ENCODE measurements around the gene TTC39C. TPM values are rescaled to one million over a fixed set of nuclear protein-coding genes. Genes with fewer than 3 reads are reported as not detected.

Gene TTC39C
- total RNA-seq = 42.7 and 50.7 TPM in 2 replicates

DNA sequence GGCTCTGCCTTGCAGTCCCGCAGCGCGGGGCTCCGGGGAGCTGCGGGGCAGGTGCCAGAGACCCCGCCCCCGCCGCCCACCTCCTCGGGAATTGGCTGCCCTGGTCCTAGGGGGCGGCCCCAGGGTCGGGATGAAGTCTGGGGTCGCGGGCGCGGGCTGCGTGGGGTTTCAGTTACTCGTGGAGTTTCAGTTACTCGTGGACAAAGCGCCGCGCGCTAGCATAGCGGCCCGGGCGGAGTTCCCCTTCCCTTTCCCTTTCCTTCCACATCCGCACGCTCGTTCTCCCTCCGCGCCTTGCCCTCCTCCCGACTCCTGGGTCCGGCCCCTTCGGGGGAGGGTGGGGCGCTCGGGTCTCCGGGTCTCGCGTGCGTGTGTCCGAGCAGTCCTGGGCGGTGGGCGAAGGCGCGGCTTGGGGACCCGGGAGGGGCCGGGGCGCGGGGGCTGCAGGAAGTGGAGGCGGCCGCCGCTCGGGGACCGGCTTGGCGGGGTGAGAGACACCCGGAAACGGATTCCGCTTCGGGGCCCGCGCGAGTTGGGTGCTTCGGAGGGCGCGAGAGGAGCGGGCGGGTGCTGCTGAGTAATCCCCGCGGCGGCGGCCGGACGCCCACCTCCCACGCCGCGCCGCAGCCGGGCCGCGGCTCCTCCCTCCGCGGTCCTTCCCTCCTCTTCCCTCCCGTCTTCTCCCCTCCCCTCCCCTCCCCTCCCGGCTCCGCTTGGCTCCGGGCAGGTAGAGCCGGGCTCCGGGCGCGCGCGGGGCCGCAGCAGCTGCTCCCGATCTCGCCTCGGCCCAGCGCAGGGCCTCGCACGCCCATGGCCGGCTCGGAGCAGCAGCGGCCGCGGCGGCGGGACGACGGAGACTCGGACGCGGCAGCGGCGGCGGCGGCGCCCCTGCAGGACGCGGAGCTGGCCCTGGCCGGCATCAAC, at the start of gene TTC39C:
TTC39C (plus strand) TSS at position 693 of the 924 bp plus-strand sequence; CDS start at position 811, 118 bp downstream.
- Histone ChIP-seq H3K27ac (ENCODE audit: low read depth, low read length) (peak within 1 kb of the TSS; percentile 68), H3K36me3 (ENCODE audit: insufficient read depth, low read length) (no peaks in the 10 kb centered on the region)
- peak; percentile 98 for DNase-seq (ENCODE audit: insufficient read length, low spot score, missing footprints)

DNA sequence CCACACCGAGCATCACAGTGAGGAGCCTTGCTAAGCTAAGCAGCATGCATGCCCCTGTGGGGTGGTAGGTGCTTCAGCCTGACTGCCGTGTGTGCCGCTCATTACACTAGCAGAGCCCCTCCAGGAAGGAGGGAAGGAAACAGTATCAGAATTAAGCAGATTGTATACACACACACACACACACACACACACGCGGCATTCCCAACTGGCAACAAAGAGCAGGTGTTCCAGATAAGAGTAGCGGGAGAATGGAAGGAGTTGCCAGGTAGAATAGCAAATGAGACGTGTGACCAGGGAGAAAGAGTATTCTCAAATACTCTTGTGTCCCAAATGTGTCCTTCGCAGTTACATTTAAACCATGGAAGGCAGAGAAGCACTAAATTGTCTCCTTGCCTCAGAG, 47.6 kb upstream of the TTC39C start:
- Histone ChIP-seq H3K4me1 (ENCODE audit: insufficient read depth, low read length) (no peaks in the 10 kb centered on the region), H3K4me2 (ENCODE audit: insufficient read depth, low read length) (no peak overlapping the region), H3K36me3 (ENCODE audit: insufficient read depth, low read length) (no peaks in the 10 kb centered on the region), H4K20me1 (ENCODE audit: insufficient read depth, low read length) (no peaks in the 10 kb centered on the region), H3K27me3 (ENCODE audit: insufficient read depth, low read length) (peaks cover 8% of the 10 kb centered on the region), H3K27ac (ENCODE audit: low read depth, low read length) (no peak overlapping the region), H2AFZ (ENCODE audit: low read length) (no peak overlapping the region), H3K79me2 (ENCODE audit: insufficient read depth, low read length) (no peaks in the 10 kb centered on the region), H3K9me3 (ENCODE audit: low read depth, low read length) (no peaks in the 10 kb centered on the region), H3K4me3 (ENCODE audit: insufficient read depth, low read length) (no peak overlapping the region)
- no peak for TF ChIP-seq CTCF (IDR thresholded peaks at IDR 0.05; ENCODE audit: extremely low read depth, low read depth, low read length)
- no peak for DNase-seq (ENCODE audit: insufficient read length, low spot score, missing footprints)

More for the DNA sequence above, at the start of gene TTC39C:
- H3K79me2 ChIP-seq (ENCODE audit: insufficient read depth, low read length) = peaks cover 36% of the 10 kb centered on the region
- H3K4me1 ChIP-seq (ENCODE audit: insufficient read depth, low read length) = peaks cover 21% of the 10 kb centered on the region
- no peak for TF ChIP-seq CTCF (IDR thresholded peaks at IDR 0.05; ENCODE audit: extremely low read depth, low read depth, low read length)
- no peaks in the 10 kb centered on the region for H3K9me3 ChIP-seq (ENCODE audit: low read depth, low read length)
- peaks cover 22% of the 10 kb centered on the region for H4K20me1 ChIP-seq (ENCODE audit: insufficient read depth, low read length)
- peak within 1 kb of the TSS; percentile 81 for H2AFZ ChIP-seq (ENCODE audit: low read length)
- H3K4me2 ChIP-seq (ENCODE audit: insufficient read depth, low read length) = peak within 1 kb of the TSS; percentile 98
- peak within 1 kb of the TSS; percentile 84 for H3K4me3 ChIP-seq (ENCODE audit: insufficient read depth, low read length)
- H3K27me3 ChIP-seq (ENCODE audit: insufficient read depth, low read length) = peaks cover 15% of the 10 kb centered on the region

DNA sequence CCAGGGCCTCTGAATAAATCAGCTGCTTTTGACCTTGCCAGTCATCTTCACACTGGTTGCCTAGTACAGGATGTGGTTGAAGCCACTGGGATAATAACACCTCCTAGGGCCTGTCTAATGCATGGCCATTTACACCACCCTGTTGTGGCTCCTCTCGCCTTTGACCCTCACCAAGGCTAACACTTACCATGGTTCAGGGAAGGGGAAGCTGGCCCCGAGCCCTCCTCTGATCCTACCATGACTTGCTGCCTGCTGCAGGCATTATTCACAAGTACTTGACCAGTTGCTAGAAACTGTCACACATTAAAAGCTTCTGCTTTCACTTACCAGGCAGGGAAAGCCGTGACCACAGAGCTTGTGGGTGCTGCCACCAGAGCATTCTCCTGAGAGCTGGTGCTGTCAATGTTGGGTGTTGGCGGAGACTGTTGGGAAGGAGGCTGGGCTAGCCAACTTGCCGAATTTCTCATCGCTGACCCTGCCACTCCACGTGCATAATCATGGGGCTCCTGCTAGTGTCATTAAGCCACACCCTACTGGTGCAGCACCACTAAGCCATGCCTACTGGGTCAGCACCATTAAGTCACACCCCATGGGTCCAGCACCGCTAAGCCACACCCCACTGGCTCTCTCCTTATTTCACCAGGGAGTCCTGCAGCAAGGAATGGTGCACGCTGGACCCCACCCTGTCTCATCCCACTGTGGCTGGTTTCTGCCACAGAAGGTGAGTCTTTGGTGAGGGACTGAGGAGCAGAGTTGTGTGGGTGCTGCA, 47.0 kb upstream of the TTC39C start:
- Histone ChIP-seq H4K20me1 (ENCODE audit: insufficient read depth, low read length) (no peaks in the 10 kb centered on the region), H2AFZ (ENCODE audit: low read length) (no peak overlapping the region)
- no peak for TF ChIP-seq CTCF (IDR thresholded peaks at IDR 0.05; ENCODE audit: extremely low read depth, low read depth, low read length)

More for the DNA sequence above, 47.0 kb upstream of the TTC39C start:
- no peak for DNase-seq (ENCODE audit: insufficient read length, low spot score, missing footprints)
- Histone ChIP-seq H3K4me1 (ENCODE audit: insufficient read depth, low read length) (no peaks in the 10 kb centered on the region), H3K4me2 (ENCODE audit: insufficient read depth, low read length) (no peak overlapping the region), H3K9me3 (ENCODE audit: low read depth, low read length) (no peaks in the 10 kb centered on the region), H3K27me3 (ENCODE audit: insufficient read depth, low read length) (peaks cover 8% of the 10 kb centered on the region), H3K4me3 (ENCODE audit: insufficient read depth, low read length) (no peak overlapping the region), H3K79me2 (ENCODE audit: insufficient read depth, low read length) (no peaks in the 10 kb centered on the region), H3K36me3 (ENCODE audit: insufficient read depth, low read length) (no peaks in the 10 kb centered on the region), H3K27ac (ENCODE audit: low read depth, low read length) (no peak overlapping the region)

Data from osteoblast (primary cell).